GM21381 (cell line): ENCODE measurements around the gene ZFP62.

ENCODE experiments used
- ATAC-seq: cut with Tn5 transposase; IDR thresholded peaks from one replicate; pipeline ENCODE4 v1.9.1; 2021; ENCODE audit warnings: mild to moderate bottlenecking, moderate library complexity; ENCODE audit not compliant: unreplicated experiment

ZFP62 gene

GRCh38 chr5:180813420-180813819 lies 47.7 kb downstream of the ZFP62 start:
- no peak for ATAC-seq

DNA sequence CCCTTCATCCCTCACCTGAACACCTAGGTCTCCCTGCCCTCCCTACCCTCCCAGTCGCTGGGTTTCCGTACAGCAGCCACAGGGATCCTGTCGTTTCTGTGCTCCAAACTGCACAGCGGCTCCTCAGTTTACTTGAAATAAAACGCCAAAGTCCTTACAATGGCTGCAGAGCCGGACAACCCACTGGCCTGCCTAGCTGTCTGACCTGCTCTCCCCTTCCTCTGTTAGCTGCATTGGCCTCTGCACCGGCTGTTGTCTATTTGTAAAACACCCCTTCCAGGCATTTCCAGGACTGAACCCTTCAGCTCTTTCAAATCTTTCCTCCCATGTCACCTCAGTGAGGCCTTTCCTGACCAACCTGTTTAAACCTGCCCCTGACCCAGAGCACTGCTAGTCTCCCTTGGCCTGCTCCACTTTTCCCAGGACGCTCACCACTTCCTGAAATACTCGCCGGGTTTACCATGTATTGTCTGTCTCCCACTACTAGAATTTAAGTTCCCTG lies 49.4 kb downstream of the ZFP62 start:
- no peak for ATAC-seq

DNA sequence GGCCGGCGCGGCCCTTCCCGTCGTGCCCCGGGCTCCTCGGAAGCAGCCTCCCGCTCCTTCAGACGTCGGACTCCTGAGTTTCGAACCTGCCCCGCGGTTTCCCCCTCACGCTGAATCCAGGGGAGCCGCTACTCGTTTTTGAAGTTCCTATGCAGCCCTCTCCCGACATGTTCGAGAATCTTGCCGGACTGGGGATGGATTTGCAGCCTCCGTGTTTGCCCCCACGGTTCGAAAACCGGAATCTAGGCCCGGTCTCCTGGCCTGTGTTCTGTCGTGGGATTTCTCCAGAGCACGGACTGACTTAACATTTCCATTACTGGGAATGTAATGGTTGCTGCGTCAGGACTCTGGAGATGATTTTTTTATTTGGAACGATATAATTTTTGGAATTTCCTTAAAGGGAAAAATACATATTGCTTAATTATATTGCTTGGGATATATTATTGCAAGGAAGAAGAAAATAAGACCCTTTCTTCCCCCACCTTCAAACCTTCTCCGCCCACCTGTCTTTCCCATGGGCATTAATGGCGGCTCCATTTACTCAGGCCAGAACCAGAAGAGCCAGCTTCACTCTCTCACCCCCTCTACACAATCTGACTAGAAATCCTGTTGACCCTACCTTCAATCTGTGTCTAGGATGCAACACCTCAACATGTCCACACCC lies 50.0 kb downstream of the ZFP62 start:
- no peak for ATAC-seq

DNA sequence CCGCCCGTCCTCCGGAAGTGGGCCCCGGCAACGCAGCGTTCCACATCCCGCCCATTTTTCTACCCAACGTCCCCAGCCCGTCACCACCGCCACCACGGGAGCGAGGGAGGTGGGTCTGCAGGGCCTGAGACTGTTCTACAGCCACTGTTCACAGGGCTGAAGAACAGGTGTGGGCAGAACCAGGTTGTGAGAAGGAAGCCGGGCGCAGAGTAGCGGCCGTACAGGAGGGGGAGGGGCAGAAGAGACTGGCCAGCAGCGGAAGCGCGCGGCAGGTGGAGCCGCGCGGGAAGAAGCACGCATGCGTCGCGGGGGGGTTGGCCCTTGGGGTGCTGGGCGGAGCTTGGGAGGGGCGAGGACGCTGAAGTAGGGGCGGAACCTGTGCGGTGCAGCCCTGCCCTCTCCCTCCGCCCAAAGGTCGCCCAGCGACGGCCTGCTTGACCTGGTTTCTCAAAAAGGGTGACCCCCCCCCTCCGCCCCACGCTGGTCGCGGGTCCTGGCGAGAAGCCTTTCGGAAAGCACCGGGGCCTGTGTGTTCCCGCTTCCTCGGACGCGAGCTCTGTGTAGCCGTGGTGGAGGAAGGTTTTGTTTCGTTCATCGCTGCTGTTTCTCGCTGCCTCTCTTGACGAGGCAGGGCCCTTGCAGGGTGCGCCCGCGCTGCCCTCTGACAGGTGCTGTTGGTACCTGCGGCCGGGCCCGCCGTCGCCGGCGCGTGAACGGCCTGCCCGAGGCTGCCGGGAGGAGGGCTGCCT lies 50.7 kb downstream of the ZFP62 start:
- ATAC-seq = peak; percentile 66

- ATAC-seq = peak; percentile 55
Measured at GRCh38 chr5:180809403-180810209, 51.5 kb downstream of the ZFP62 start.

DNA sequence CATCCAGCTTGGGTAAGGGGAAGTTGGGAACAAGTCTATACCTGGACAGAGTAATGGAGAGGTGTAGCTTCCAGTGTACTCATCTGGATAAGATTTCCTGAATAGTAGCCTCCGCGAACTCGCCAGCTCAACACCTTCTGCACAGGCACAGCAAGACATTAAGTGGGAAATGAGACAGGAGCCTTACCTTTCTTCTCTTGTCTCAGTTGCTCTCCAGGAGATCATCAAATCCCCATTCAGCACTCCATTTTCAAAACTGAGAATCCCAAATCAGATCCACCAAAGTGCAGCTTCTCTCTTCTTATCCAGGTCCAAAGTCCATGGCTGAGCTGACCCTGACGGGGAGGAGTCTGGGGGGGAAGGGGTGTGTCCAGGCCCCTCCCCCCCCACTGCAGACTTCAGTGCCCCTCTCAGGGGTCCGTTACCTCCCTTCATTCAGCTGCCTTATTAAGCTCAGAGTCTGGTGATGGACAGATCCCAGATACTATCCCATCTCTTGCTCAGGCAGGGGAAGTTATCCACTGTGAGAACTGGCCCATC lies 52.5 kb downstream of the ZFP62 start:
- no peak for ATAC-seq

GRCh38 chr5:180807654-180808414 lies 53.2 kb downstream of the ZFP62 start:
- no peak for ATAC-seq

GRCh38 chr5:180807046-180807445 lies 54.0 kb downstream of the ZFP62 start:
- ATAC-seq = no peak

DNA sequence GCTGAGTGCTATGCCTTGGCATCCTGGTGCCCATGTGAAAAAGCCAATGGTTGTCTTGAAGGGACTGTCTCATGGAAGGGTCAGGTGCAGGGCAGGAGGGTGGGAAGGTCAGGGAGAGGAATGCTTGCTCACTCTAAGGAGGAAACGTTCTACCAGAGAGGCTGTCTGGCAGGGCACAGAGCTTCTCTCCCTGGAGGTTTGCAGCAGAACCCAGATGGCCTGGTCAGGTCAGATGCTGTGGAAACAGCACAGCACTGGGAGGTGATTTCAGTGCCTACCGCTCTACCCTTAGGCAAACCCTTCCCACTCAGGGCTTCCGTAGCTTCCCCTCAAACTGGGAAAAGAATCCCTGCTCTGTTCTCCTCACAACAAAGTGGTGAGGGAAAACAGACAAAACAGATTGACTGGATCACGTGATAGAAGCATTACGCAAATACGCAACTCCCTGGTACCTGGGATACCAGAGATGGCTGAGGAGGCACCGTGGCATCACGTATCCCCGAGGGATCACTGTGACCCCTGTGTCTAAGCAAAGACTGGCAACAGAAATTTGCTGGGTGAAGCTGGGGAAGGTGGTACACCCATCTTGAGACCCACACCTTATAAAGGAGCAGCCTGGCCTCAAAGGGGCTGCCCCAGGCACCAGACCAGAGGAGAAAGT lies 54.6 kb downstream of the ZFP62 start:
- ATAC-seq = no peak

- no peak for ATAC-seq
Measured at GRCh38 chr5:180804129-180804618, 56.9 kb downstream of the ZFP62 start.

DNA sequence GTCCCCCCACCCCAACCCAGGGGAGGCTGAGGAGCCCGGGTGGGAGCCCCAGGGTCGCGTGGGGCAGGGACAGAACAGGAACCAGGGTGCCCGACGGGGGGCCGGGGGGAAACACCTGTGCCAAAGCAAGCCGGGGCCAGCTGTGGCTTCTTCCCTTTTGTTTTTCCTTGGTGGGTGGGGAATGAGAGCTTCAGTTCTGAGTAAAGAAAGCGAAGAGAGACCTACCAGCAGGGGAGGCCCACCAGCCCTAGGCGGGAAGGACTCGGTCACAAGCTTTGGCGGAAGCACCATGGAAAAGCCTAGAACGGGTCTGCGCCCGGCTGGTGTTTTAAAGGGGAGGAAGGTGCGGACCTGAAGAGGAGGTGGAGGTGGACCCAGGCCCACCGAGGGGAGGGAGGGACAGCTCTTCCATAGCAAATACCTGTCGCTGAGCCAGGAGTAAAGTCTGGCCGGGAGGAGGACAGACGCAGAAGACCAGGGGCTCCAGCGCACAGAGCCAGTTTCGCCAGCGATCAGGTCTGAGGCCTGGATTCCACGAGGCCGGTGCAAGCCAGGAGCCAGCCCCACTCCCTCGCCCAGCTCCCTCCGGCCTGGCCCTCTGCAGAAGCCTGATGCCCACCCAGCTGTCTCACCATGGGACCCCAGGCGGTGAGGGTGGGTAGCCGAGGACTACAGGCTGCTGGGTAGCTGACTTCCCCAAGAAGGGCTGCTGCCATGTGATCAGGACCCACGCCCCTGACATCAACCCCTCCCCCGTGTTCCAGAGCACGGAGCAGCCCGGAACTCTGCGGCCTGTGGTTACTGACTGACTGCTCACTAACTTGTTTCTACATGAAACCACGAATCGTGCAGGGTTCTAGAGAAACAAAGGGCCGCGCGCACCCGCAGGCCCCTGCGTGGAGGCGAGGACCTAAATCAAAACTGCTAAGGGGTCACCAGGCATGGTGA lies 57.6 kb downstream of the ZFP62 start:
- ATAC-seq = peak; percentile 54

DNA sequence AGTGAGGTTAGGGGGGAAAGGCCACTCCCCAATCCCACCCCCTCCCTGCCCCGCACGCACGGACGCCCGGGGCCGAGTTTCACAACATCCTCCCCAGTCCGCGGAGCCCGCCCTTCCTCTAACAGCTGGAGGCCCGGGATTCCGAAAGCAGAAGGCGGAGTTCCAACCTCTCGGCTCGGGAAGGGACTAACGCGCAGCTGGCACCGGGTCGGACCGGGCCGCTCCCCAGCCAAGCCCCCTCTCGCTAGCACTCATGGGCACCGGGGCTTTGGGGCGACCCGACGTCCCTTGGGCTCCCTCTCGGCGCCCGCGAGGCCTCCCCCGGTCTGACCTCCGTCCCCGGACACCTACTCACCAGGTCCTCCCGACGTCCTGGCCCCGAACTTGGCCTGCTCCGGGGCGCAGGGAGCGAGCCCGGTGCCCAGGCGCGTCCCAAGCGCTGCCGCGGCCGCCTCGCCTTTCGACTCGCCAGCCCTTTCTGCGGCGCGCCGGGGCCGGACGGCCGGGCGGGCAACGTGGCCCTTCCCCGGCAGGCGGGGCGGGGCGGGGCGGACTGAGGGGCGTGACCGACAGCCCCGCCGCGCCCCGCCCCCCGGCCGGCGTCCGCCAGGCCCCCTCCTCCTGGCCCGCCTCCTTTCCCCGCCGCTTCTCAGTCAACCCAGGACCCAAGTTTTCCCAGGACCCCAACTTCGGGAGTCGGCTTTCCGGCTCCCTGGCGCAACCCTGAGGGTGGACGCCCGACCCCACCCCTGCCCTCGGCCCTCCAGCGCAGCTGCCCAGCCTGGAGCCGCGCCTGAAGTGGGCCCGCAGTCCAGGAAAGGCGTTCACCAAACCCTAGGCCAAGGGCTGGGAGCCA lies 58.5 kb downstream of the ZFP62 start, which contains the start of gene MGAT1:
MGAT1 (minus strand) TSS at position 482 of the 856 bp plus-strand sequence. CDS start 9,835 bp downstream, outside the sequence.
- peak; percentile 52 for ATAC-seq

GRCh38 chr5:180801596-180802324 lies 59.3 kb downstream of the ZFP62 start:
- no peak for ATAC-seq

DNA sequence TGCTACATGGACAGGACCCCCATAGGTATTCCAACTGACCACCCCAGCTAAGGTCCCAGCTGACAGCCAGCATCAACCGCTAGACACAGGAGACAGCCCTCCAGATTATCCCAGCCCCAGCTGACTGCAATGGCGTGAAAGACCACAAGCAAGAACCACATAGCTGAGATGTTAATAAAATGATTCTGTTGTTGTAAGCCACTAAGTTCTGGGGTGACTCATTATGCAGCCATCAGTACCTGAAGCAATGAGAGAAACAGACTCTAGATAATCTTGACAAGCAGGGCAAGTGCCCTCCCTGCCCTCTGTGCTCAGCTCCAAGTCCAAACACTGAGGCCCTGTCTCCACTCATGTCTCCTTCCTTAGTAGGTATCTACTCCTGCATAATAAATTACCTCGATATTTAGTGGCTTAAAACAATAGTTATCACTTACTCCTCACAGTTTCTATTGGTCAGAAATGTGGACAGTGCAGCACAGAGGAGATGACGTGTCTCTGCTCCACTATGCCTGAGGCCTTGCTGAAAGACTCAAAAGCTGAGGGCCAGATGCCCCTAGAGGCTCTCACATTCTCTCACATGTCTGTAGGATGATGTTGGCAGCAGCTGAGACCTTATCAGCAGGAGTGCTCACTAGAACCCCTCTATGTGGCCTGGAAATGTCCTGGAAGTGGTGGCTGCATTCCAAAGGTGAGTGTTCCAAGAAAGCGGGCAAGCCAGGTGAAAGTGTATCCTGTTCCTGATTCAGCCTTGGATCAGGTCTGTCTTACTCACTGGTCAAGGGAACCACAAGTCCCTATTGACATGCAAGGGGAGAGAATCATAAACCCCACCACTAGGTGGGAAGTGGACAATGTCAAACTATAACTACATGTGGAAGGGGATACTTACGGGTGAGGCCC lies 60.9 kb downstream of the ZFP62 start:
- ATAC-seq = no peak

DNA sequence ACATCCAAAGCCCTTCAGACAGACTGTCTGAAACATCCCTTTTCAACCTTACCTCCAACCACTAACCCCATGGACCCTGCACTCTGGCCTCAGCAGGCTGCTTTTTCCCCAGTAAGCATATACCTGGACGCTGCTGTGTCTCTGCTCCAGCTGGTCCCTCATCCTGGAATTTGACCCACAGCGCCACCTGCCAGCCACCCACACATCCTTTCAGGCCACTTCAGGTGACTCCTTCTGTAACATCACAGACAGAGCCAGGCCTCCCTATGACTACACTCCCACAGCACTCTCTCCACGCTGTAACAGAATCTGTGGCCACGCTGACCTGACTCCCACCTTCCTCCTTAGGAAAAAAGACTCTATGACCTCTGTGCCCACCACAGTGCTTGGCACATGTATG lies 61.9 kb downstream of the ZFP62 start:
- no peak for ATAC-seq

DNA sequence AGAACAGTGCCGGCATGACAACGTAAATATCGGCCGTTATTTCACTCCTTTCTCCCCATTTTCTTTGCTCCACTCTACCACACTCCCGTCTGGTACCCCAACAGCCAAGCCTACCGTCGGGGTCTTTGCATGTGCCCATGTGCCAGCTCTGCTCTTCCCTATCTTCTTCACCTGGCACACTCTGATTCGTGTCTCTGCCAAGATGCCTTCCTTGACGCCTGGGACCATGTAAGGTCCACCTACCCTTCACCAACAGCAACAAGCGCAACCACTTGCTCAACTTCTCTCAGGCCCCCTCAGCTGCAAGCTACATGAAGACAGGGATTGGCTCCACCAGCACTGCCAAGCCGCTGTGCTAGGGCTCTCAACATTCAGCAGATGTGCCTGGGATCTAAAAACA lies 62.9 kb downstream of the ZFP62 start:
- no peak for ATAC-seq
